Right renal cortex interstitium (tissue), 3 donors: Measurements from ENCODE around the gene BCAT1. TPM values are rescaled to one million over a fixed set of nuclear protein-coding genes. Genes with fewer than 3 reads are reported as not detected.
A peak's percentile ranks its signal among the peaks of the same experiment; 100 is the strongest.
"Not testable (repeated sequence)": the region's sequence is repeated elsewhere in the genome, so short reads cannot be mapped to it uniquely, and the experiment has no call there.

Experiments
- DNase-seq, 3 donors: peaks; one replicate each; pipeline ENCODE4 v3.0.0-alpha.2; 2013; ENCODE audit warnings: low read depth in 3 of 3, low spot score in 2 of 3
- polyA plus RNA-seq, 3 donors: library from polyadenylated mRNA; unstranded; fragments of 120-200 nt; gene quantifications; one replicate each; pipeline ENCODE4 v1.2.1, GENCODE V29; 2013; ENCODE audit not compliant: insufficient read length in 3 of 3

The BCAT1 gene
- polyA plus RNA-seq, 3 donors, result 56.2 to 60.0 (median 57.3) TPM

- no peak for DNase-seq
Observed at GRCh38 chr12:24960222-24960855, 11.4 kb upstream of the BCAT1 start.

- DNase-seq, result not testable (repeated sequence)
Observed at GRCh38 chr12:24956351-24956750, 7.5 kb upstream of the BCAT1 start.

DNA sequence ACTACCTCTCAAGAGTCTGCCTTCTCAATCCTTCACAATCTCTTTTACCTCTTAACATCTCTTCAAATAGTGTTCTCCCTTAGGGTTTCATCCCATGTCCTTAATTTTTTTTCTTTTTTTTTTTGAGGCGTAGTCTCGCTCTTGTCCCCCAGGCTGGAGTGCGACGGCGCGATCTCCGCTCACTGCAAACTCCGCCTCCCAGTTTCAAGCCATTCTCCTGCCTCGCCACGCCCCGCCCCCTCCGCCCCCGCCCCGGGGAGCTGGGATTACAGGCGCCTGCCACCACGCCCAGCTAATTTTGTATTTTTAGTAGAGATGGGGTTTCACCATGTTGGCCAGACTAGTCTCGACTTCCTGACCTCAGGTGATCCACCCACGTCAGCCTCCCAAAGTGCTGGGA lies 7.0 kb upstream of the BCAT1 start:
- DNase-seq, result no peak

GRCh38 chr12:24955389-24955788 lies 6.5 kb upstream of the BCAT1 start:
- no peak for DNase-seq

- no peak for DNase-seq
Observed at GRCh38 chr12:24954261-24954660, 5.4 kb upstream of the BCAT1 start.

DNA sequence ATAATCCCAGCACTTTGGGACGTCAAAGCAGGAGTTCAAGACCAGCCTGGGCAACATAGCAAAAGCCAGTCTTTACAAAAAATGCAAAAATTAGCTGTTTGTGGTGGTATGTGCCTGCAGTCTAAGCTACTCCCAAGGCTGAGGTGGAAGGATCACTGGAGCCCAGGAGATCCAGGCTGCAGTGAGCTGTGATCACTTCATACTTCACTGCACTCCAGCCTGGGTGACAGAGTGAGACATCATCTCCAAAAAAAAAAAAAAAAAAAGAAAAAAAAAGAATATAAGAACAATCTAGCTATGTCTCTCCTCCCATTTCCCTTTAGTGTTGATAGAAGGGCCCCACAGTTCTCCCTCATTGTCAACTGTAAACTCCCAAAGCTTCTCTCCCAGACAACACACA lies 3.5 kb upstream of the BCAT1 start:
- no peak for DNase-seq

GRCh38 chr12:24950231-24950834 lies 1.4 kb upstream of the BCAT1 start:
- no peak for DNase-seq

GRCh38 chr12:24948420-24948756 lies 513 bp downstream of the BCAT1 start:
- peak in 1 of 3 donors; percentile 18 for DNase-seq

DNA sequence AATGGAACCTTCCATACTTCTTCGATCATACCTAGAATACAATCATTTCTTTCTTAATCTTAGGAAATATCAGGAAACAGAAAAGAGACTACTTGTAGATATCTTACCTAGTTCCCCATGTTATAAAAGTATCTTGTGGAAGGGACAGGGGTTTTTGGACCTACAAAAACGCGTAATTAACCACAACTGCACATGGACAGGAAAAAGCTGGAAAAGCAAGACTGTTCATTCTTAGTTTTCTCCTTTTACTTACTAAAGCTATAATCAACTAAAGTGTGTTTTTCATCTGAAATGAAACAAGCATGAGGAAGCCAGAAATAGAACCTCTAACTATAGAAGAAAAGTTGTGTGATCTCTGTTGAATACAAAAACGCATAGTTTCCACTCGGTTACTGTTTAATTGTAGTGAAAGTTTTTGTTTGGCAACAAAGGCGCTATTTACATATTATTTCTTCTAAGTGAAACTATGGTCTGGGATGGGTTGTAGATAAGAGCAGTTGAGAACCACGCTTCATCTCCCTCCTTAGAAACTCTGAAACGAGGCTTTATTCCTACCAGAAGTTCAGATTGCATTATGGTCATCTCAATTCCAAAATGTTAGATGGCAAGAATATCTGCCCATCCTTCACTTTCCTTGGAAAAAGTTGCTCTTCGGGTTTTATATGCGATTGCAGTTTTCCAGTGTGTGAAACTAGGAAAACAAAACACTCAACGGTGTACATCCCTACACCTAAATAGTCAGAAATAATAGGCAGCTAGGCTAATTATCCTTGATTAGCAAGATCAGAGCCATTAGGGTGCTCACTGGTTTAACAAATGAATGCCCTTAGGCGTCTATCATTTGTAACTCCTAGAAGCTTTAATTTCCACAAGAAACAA lies 1.1 kb downstream of the BCAT1 start:
- peak in 1 of 3 donors; percentile 23 for DNase-seq

- DNase-seq, result no peak
Observed at GRCh38 chr12:24945845-24946244, 3.1 kb downstream of the BCAT1 start.

DNA sequence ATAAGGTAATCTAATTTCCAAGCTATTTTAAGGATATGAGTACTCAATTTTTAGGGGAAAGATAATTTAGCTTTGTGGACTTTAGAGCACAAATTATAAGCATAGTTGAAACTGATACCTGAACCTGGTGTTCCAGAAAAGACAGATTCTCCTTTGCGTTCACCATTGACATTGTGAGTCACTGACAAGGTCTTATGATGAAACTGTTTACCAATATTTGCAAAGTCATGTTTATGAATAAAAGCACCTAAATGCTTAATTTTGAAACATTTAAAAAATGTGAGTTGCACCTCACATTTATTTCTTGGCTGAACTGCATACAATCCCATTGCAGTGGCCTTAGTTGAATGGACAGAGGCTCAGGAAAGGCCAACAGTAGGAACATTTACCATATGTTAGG lies 3.9 kb downstream of the BCAT1 start:
- no peak for DNase-seq

GRCh38 chr12:24944601-24944975 lies 4.3 kb downstream of the BCAT1 start:
- no peak for DNase-seq

DNA sequence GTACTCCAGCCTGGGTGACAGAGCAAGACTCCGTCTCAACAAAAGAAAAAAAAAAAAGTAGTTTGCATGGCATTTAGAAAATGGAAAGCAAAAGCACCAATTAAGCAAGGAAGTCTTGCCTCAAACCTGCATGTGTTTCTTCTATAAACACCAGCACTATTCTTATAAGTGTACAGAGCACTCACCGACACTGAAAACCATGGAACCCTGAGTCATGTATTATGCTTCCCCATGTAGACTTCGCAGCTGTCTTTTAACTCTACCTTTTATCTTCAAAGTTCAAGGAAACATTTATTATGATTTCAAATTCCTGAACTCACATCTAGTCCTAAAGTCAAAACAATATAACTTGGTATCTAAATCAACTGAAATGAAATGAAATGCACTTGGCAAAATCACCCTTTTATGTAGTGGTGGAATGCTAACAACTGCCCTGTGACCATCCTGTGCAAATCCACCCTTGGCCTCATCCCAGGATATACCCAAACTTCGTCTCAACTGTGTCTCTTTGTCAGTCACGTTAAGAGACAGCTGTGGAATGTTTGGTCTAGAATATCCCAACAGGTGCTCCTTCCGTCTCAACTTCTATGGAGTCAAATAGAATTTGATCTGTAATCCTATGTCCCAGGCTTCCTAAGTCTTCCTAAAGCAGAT lies 4.8 kb downstream of the BCAT1 start:
- DNase-seq, result no peak

DNA sequence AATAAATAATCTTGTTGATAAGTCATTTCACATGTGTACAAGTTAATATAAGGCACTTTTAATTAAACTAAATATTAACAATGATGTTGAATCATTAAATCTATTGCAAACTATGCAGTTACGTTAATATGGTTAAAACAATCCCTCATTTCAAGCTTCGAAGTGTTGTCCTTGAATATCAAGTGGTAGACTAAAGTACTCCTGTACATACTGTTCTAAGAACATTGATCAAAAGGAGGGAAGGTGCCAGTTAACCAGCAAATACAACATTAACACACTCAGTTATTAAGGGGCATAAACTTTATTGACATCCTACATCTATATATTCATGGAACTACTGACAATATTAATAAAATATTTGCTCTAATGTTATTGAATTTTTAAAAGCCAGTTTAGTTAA lies 8.7 kb downstream of the BCAT1 start:
- DNase-seq, result no peak

- not testable (repeated sequence) for DNase-seq
Observed at GRCh38 chr12:24939551-24939950, 9.3 kb downstream of the BCAT1 start.

DNA sequence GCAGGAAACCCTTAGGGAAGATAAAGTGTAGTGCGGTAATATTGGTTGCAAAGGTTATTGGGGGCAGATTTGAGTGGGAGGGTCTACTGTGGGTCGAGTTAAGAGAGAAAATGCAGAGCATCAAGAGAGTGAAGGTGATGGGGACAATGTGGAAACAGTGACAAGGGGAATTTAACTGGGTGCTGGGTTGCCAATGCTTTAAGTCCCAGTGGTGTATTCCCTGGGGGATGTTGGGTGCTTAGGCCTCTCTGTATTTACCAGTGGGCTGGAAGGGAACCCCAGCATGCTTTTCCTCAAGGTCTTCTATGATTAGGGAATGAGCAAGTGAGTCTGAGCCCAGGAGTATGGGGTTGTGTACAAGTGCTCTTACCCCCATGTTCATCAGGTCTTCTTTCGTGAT lies 10.6 kb downstream of the BCAT1 start:
- DNase-seq, result no peak

GRCh38 chr12:24937553-24938244 lies 11.2 kb downstream of the BCAT1 start:
- DNase-seq, result no peak

DNA sequence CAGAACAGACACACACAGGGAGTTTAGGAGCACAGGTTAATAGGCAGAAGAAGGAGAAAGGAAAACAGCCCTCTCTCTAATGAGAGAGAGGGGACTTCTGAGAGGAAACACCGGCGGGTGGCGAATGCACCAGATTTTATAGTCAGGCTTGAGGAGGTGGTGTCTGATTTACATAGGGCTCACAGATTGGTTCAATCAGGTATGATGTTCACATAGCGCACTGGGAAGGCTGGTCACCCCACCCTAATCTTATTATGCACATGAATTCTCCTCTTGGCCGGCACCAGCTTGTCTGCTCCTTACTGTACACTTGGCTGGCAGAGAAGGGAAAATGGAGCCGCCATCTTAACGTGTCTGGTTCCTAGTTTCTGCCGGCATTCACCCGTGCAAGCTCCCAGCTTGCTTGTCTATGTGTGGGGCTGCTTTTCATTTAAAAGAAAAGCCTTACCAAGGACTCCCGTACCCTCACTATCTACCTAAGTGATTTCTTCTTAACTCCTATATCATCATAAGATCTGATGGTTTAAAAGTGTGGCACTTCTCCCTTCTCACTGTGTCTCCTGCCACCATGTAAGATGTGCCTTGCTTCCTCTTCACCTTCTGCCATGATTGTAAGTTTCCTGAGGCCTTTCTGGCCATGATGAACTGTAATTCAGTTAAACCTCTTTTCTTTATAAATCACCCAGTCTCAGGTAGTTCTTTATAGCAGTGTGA lies 15.1 kb downstream of the BCAT1 start:
- no peak for DNase-seq

- no peak for DNase-seq
Observed at GRCh38 chr12:24931666-24932405, 17.1 kb downstream of the BCAT1 start.

DNA sequence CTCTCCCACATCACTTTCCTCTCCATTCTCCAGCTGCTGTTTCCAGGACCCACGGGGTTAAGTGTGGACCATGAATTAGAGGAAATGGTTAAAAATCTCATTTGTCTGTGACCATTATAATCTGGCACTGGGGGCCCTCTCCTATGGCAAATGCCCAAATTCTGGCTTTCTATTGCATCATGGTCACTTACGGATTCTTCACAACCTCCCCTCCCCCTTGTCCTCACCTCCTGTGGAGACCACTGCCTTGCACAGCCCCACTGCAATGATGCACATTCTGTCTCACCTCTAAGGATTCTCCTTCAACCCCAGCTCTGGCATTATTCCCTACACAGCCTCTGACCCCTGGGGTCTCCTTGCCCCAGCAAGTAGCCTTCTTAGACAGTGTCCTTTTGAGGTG lies 18.9 kb downstream of the BCAT1 start:
- no peak for DNase-seq
